Peyer's patch (tissue), 4 donors: ENCODE data around the gene MACROD2. TPM values are rescaled to one million over a fixed set of nuclear protein-coding genes. Genes with fewer than 3 reads are reported as not detected.

ENCODE experiments used
- DNase-seq, 3 donors: peaks; one replicate each; pipeline ENCODE4 v3.0.0-alpha.2; 2017 to 2019
- H3K27ac ChIP-seq, 4 donors: fragments of 200-600 bp; sonication (generic); one replicate each; pipeline ENCODE4 v1.5.1; 2016 to 2019
- H3K27me3 ChIP-seq, 2 donors: fragments of 200-600 bp; sonication (generic); one replicate each; pipeline ENCODE4 v1.5.1; 2019
- H3K36me3 ChIP-seq, 3 donors: fragments of 200-600 bp; sonication (generic); one replicate each; pipeline ENCODE4 v1.5.1; 2016 to 2019
- H3K4me1 ChIP-seq, 4 donors: fragments of 200-600 bp; sonication (generic); one replicate each; pipeline ENCODE4 v1.5.1; 2016 to 2019
- H3K4me3 ChIP-seq, 4 donors: fragments of 200-600 bp; sonication (generic); 1 replicate in 3 of 4; 2 replicates in 1 of 4; pipeline ENCODE4 v1.5.1; 2016 to 2019; ENCODE audit warnings: mild to moderate bottlenecking in 1 of 4
- H3K9me3 ChIP-seq, 4 donors: fragments of 200-600 bp; sonication (generic); one replicate each; pipeline ENCODE4 v1.5.1; 2016 to 2019; ENCODE audit warnings: mild to moderate bottlenecking in 1 of 4
- CTCF ChIP-seq, 6 experiments: fragments of 450-650 bp in 4 of 6; fragments of 200-600 bp in 2 of 6; sonication (generic) in 1 of 6; IDR thresholded peaks; one replicate each; pipeline ENCODE4 v1.5.1; 2017 to 2019; ENCODE audit warnings: antibody characterized with exemption in 6 of 6, mild to moderate bottlenecking in 3 of 6, moderate library complexity in 1 of 6
- POLR2A ChIP-seq, 2 donors: fragments of 450-650 bp; IDR thresholded peaks; one replicate each; pipeline ENCODE4 v1.5.1; 2017; ENCODE audit warnings: antibody characterized with exemption in 2 of 2, mild to moderate bottlenecking in 2 of 2, moderate library complexity in 2 of 2
- total RNA-seq, 4 donors: library from RNA; depleted of rRNA; stranded (reverse); fragments of >200 nt; gene quantifications; one replicate each; pipeline ENCODE4 v1.1.0, GENCODE V29; 2016

The MACROD2 gene
- total RNA-seq, 4 donors from 2014 or later = 2.5 to 10.7 (median 6.5) TPM

GRCh38 chr20:14957402-14957801 is 962.1 kb downstream of the MACROD2 start:
- no peaks in the 10 kb centered on the region for H3K4me1 ChIP-seq

GRCh38 chr20:14958626-14959025 is 963.3 kb downstream of the MACROD2 start:
- TF ChIP-seq CTCF (IDR thresholded peaks at IDR 0.05) (no peak), POLR2A (IDR thresholded peaks at IDR 0.05) (no peak)
- H3K9me3 ChIP-seq = no peaks in the 10 kb centered on the region
- no peak for DNase-seq
- no peaks in the 10 kb centered on the region for H3K27me3 ChIP-seq
- H3K4me1 ChIP-seq = no peaks in the 10 kb centered on the region
- no peak overlapping the region for H3K27ac ChIP-seq
- H3K36me3 ChIP-seq = no peaks in the 10 kb centered on the region
- no peak overlapping the region for H3K4me3 ChIP-seq

More at GRCh38 chr20:14957402-14957801, 962.1 kb downstream of the MACROD2 start:
- TF ChIP-seq POLR2A (IDR thresholded peaks at IDR 0.05) (no peak), CTCF (IDR thresholded peaks at IDR 0.05) (no peak)
- Histone ChIP-seq H3K36me3 (no peaks in the 10 kb centered on the region), H3K27ac (no peak overlapping the region), H3K4me3 (no peak overlapping the region), H3K27me3 (no peaks in the 10 kb centered on the region), H3K9me3 (no peaks in the 10 kb centered on the region)
- DNase-seq = no peak

- Histone ChIP-seq H3K27ac (no peak overlapping the region), H3K4me3 (no peak overlapping the region), H3K9me3 (no peaks in the 10 kb centered on the region), H3K36me3 (no peaks in the 10 kb centered on the region), H3K27me3 (no peaks in the 10 kb centered on the region), H3K4me1 (no peaks in the 10 kb centered on the region)
- TF ChIP-seq CTCF (IDR thresholded peaks at IDR 0.05) (no peak), POLR2A (IDR thresholded peaks at IDR 0.05) (no peak)
- DNase-seq = no peak
These were observed 964.5 kb downstream of the MACROD2 start for GRCh38 chr20:14959506-14960475.

- H3K4me1 ChIP-seq = no peaks in the 10 kb centered on the region
- H3K4me3 ChIP-seq = no peak overlapping the region
- no peaks in the 10 kb centered on the region for H3K27me3 ChIP-seq
- H3K27ac ChIP-seq = no peak overlapping the region
- DNase-seq = no peak
- TF ChIP-seq POLR2A (IDR thresholded peaks at IDR 0.05) (no peak), CTCF (IDR thresholded peaks at IDR 0.05) (no peak)
- no peaks in the 10 kb centered on the region for H3K9me3 ChIP-seq
- no peaks in the 10 kb centered on the region for H3K36me3 ChIP-seq
These were observed 965.5 kb downstream of the MACROD2 start for GRCh38 chr20:14960831-14961230.

GRCh38 chr20:14963262-14963663 is 967.9 kb downstream of the MACROD2 start:
- Histone ChIP-seq H3K36me3 (no peaks in the 10 kb centered on the region), H3K9me3 (no peaks in the 10 kb centered on the region), H3K27me3 (no peaks in the 10 kb centered on the region), H3K4me3 (no peak overlapping the region), H3K4me1 (no peaks in the 10 kb centered on the region), H3K27ac (no peak overlapping the region)
- no peak for DNase-seq
- TF ChIP-seq CTCF (IDR thresholded peaks at IDR 0.05) = no peak
- no peak for TF ChIP-seq POLR2A (IDR thresholded peaks at IDR 0.05)
